OCI-LY1 (cell line): ENCODE results near the gene CLDND1.

Experiments
- H2AFZ ChIP-seq: fragments of 200-600 bp; sonication (generic), shearing (Covaris generic); 2 replicates; pipeline ENCODE4 v1.6.0; 2014; ENCODE audit warnings: antibody characterized with exemption, mild to moderate bottlenecking, low read length
- H3F3A ChIP-seq: fragments of 200-600 bp; sonication (generic), shearing (Covaris generic); 2 replicates; pipeline ENCODE4 v1.6.0; 2014; ENCODE audit warnings: mild to moderate bottlenecking, antibody characterized with exemption, low read length, moderate library complexity; ENCODE audit not compliant: insufficient read depth
- H3K27ac ChIP-seq: fragments of 200-600 bp; sonication (generic); 2 replicates; pipeline ENCODE4 v1.5.1; 2014; ENCODE audit warnings: low read length, mixed run types, mild to moderate bottlenecking, low read depth; ENCODE audit not compliant: poor library complexity, severe bottlenecking
- H3K27me3 ChIP-seq: fragments of 200-600 bp; sonication (generic); 2 replicates; pipeline ENCODE4 v1.6.0; 2014; ENCODE audit warnings: antibody characterized with exemption, mild to moderate bottlenecking, low read length, moderate library complexity; ENCODE audit not compliant: insufficient read depth
- H3K36me3 ChIP-seq: fragments of 200-600 bp; sonication (generic); 2 replicates; pipeline ENCODE4 v1.6.1; 2014; ENCODE audit warnings: mild to moderate bottlenecking, antibody characterized with exemption, low read length, moderate library complexity, mixed read lengths; ENCODE audit not compliant: insufficient read depth
- H3K4me1 ChIP-seq: fragments of 200-600 bp; sonication (generic); 2 replicates; pipeline ENCODE4 v1.5.1; 2014; ENCODE audit warnings: mild to moderate bottlenecking, low read length, moderate library complexity; ENCODE audit not compliant: insufficient read depth, severe bottlenecking
- H3K4me2 ChIP-seq: fragments of 200-600 bp; sonication (generic), shearing (Covaris generic); 2 replicates; pipeline ENCODE4 v1.6.1; 2014; ENCODE audit warnings: low read length
- H3K4me3 ChIP-seq: fragments of 200-600 bp; sonication (generic); 2 replicates; pipeline ENCODE4 v1.5.1; 2014; ENCODE audit warnings: low read length, low read depth, mild to moderate bottlenecking, mixed read lengths; ENCODE audit not compliant: poor library complexity, severe bottlenecking
- H3K79me2 ChIP-seq: fragments of 200-600 bp; shearing (Covaris generic); 2 replicates; pipeline ENCODE4 v1.6.1; 2016; ENCODE audit warnings: mixed run types, low read length, mixed read lengths; ENCODE audit not compliant: insufficient read depth
- H3K9ac ChIP-seq: fragments of 200-600 bp; sonication (generic), shearing (Covaris generic); 2 replicates; pipeline ENCODE4 v1.6.1; 2014; ENCODE audit warnings: mild to moderate bottlenecking, low read length, mixed read lengths
- H3K9me2 ChIP-seq: fragments of 200-600 bp; sonication (generic), shearing (Covaris generic); 2 replicates; pipeline ENCODE4 v1.6.1; 2014; ENCODE audit warnings: low read depth, mild to moderate bottlenecking, low read length, mixed read lengths
- H3K9me3 ChIP-seq: fragments of 200-600 bp; shearing (Covaris generic); 2 replicates; pipeline ENCODE4 v1.6.1; 2014; ENCODE audit warnings: low read length, mixed read lengths
- H4K20me1 ChIP-seq: fragments of 200-600 bp; sonication (generic), shearing (Covaris generic); 2 replicates; pipeline ENCODE4 v1.6.0; 2016; ENCODE audit warnings: mild to moderate bottlenecking, low read length; ENCODE audit not compliant: insufficient read depth
- EZH2 ChIP-seq: fragments of 200-600 bp; sonication (generic), shearing (Covaris generic); IDR thresholded peaks from 2 replicates; pipeline ENCODE4 v1.8.0; 2017; ENCODE audit warnings: borderline replicate concordance, mixed run types, mild to moderate bottlenecking, antibody characterized with exemption, low read length, moderate library complexity, mixed read lengths
- TF ChIP-seq, protein P1 (sequence below): fragments of 200-600 bp; sonication (generic), shearing (Covaris generic); IDR thresholded peaks from 2 replicates; pipeline ENCODE4 v1.5.1; 2017; ENCODE audit warnings: mild to moderate bottlenecking, antibody characterized with exemption, low read length, moderate library complexity, mixed read lengths

The CLDND1 gene

GRCh38 chr3:98555025-98555379 lies 32.3 kb upstream of the CLDND1 start:
- Histone ChIP-seq H3K4me2 (0 out of 2 replicates have a peak overlapping the region, but pooled peaks have one; percentile 58), H3K27me3 (no peaks in the 10 kb centered on the region), H3K79me2 (no peaks in the 10 kb centered on the region), H3K36me3 (no peaks in the 10 kb centered on the region), H4K20me1 (no peaks in the 10 kb centered on the region), H3K4me1 (peaks cover 42% of the 10 kb centered on the region), H3K9me3 (no peaks in the 10 kb centered on the region), H3K9ac (no peak overlapping the region), H2AFZ (no peak overlapping the region), H3K9me2 (no peaks in the 10 kb centered on the region), H3K4me3 (no peak overlapping the region), H3K27ac (no peak overlapping the region), H3F3A (no peaks in the 10 kb centered on the region)
- TF ChIP-seq, protein P1, sequence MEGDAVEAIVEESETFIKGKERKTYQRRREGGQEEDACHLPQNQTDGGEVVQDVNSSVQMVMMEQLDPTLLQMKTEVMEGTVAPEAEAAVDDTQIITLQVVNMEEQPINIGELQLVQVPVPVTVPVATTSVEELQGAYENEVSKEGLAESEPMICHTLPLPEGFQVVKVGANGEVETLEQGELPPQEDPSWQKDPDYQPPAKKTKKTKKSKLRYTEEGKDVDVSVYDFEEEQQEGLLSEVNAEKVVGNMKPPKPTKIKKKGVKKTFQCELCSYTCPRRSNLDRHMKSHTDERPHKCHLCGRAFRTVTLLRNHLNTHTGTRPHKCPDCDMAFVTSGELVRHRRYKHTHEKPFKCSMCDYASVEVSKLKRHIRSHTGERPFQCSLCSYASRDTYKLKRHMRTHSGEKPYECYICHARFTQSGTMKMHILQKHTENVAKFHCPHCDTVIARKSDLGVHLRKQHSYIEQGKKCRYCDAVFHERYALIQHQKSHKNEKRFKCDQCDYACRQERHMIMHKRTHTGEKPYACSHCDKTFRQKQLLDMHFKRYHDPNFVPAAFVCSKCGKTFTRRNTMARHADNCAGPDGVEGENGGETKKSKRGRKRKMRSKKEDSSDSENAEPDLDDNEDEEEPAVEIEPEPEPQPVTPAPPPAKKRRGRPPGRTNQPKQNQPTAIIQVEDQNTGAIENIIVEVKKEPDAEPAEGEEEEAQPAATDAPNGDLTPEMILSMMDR: no peak
- no peak for TF ChIP-seq EZH2

GRCh38 chr3:98554580-98554979 lies 31.9 kb upstream of the CLDND1 start:
- Histone ChIP-seq H3K9me3 (no peaks in the 10 kb centered on the region), H3K27ac (no peak overlapping the region), H4K20me1 (no peaks in the 10 kb centered on the region), H3F3A (no peaks in the 10 kb centered on the region), H3K79me2 (no peaks in the 10 kb centered on the region), H3K4me3 (no peak overlapping the region), H3K4me1 (peaks cover 44% of the 10 kb centered on the region), H3K27me3 (no peaks in the 10 kb centered on the region), H3K36me3 (no peaks in the 10 kb centered on the region), H3K9me2 (no peaks in the 10 kb centered on the region), H3K4me2 (no peak overlapping the region), H3K9ac (no peak overlapping the region), H2AFZ (no peak overlapping the region)
- TF ChIP-seq EZH2: no peak
- TF ChIP-seq, protein P1: no peak

GRCh38 chr3:98553753-98554152 lies 31.1 kb upstream of the CLDND1 start:
- Histone ChIP-seq H3F3A (no peaks in the 10 kb centered on the region), H3K36me3 (no peaks in the 10 kb centered on the region), H2AFZ (no peak overlapping the region), H3K79me2 (no peaks in the 10 kb centered on the region), H3K9me2 (no peaks in the 10 kb centered on the region), H3K27ac (no peak overlapping the region), H3K9me3 (no peaks in the 10 kb centered on the region), H3K4me1 (peaks cover 53% of the 10 kb centered on the region), H4K20me1 (no peaks in the 10 kb centered on the region), H3K4me2 (no peak overlapping the region), H3K4me3 (no peak overlapping the region), H3K27me3 (no peaks in the 10 kb centered on the region), H3K9ac (no peak overlapping the region)
- TF ChIP-seq, protein P1: no peak
- TF ChIP-seq EZH2: no peak
